HCT116 (cell line): ENCODE measurements around the gene INPP5J. TPM values are rescaled to one million over a fixed set of nuclear protein-coding genes. Genes with fewer than 3 reads are reported as not detected.

Experiments
- ATAC-seq: fragments of 200-7000 bp; cut with Tn5 transposase; 2 replicates; pipeline ENCODE4 v1.9.1; 2020; ENCODE audit warnings: mild to moderate bottlenecking, moderate library complexity
- BruUV-seq: library from RNA; stranded (reverse); fragments of 400-500 nt; replicated peaks from 2 replicates; lab custom pipeline; 2021; lab: Mats Ljungman, UMichigan
- CTCF ChIA-PET: fragments of 300-600 bp; sonication (Branson Sonifier 250); formaldehyde crosslinking; loops from one replicate; lab custom pipeline; 2021; ENCODE audit warnings: antibody characterized with exemption; lab: Charles Lee
- POLR2A ChIA-PET: fragments of 300-600, 350-600 bp; sonication (Branson Sonifier 250); formaldehyde crosslinking; loops from one replicate; lab custom pipeline; 2021; ENCODE audit warnings: antibody characterized with exemption; lab: Charles Lee
- RAD21 ChIA-PET, 2 experiments: fragments of 300-600 bp; sonication (Branson Sonifier 250); formaldehyde crosslinking; loops; one replicate each; lab custom pipeline; 2023; ENCODE audit warnings: low total read pairs in 2 of 2; ENCODE audit not compliant: uncharacterized antibody in 2 of 2, unreplicated experiment in 2 of 2, low non-redundant PET in 1 of 2; lab: Charles Lee
- DNase-seq: peaks from one replicate; pipeline ENCODE4 v3.0.0-alpha.2; 2010; ENCODE audit warnings: low read depth, low spot score
- H2AFZ ChIP-seq: fragments of 200-600 bp; shearing (Covaris generic), sonication (generic); 2 replicates; pipeline ENCODE4 v1.6.1; 2017; ENCODE audit warnings: low read depth, mixed run types, mixed read lengths, antibody characterized with exemption, low read length; ENCODE audit not compliant: poor library complexity, severe bottlenecking
- H3K27ac ChIP-seq: 2 replicates; pipeline ENCODE4 v1.5.1; 2012; ENCODE audit warnings: low read depth, low read length
- H3K27me3 ChIP-seq: fragments of 200-600 bp; sonication (generic); 2 replicates; pipeline ENCODE4 v1.6.1; 2016; ENCODE audit warnings: mixed run types, low read length, mixed read lengths; ENCODE audit not compliant: insufficient read depth
- H3K36me3 ChIP-seq, 2 experiments: fragments of 200-500 bp in 1 of 2; fragments of 200-600 bp in 1 of 2; sonication (Bioruptor generic) in 1 of 2; sonication (generic) in 1 of 2; 2 replicates each; pipeline versions ENCODE4 v1.5.1 to v1.6.1; 2014 to 2016; ENCODE audit warnings: low read length in 2 of 2, inconsistent platforms in 1 of 2, mixed read lengths in 1 of 2, mixed run types in 1 of 2; ENCODE audit not compliant: insufficient read depth in 2 of 2, control insufficient read depth in 1 of 2
- H3K4me1 ChIP-seq, 2 experiments: fragments of 200-600 bp in 1 of 2; sonication (generic) in 1 of 2; 2 replicates each; pipeline versions ENCODE4 v1.5.1 to v1.6.1; 2012 to 2017; ENCODE audit warnings: low read length in 2 of 2, inconsistent platforms in 1 of 2, mild to moderate bottlenecking in 1 of 2, mixed read lengths in 1 of 2, mixed run types in 1 of 2, moderate library complexity in 1 of 2; ENCODE audit not compliant: insufficient read depth in 2 of 2, control insufficient read depth in 1 of 2
- H3K4me2 ChIP-seq: fragments of 200-600 bp; sonication (generic); 2 replicates; pipeline ENCODE4 v1.6.1; 2017; ENCODE audit warnings: mixed run types, low read length, mixed read lengths
- H3K4me3 ChIP-seq, 2 experiments: fragments of 200-600 bp in 1 of 2; sonication (generic) in 1 of 2; replicated peaks in 1 of 2; 2 replicates each; pipeline ENCODE4 v1.5.1; 2011 to 2016; ENCODE audit warnings: low read length in 2 of 2, control low read depth in 1 of 2, low read depth in 1 of 2, mild to moderate bottlenecking in 1 of 2, mixed read lengths in 1 of 2, mixed run types in 1 of 2
- H3K79me2 ChIP-seq: fragments of 200-600 bp; sonication (generic); 2 replicates; pipeline ENCODE4 v1.6.1; 2017; ENCODE audit warnings: mild to moderate bottlenecking, mixed run types, low read length, moderate library complexity, mixed read lengths; ENCODE audit not compliant: insufficient read depth
- H3K9ac ChIP-seq: fragments of 200-600 bp; sonication (generic); 2 replicates; pipeline ENCODE4 v1.6.1; 2016; ENCODE audit warnings: low read length, mixed read lengths
- H3K9me2 ChIP-seq: fragments of 200-600 bp; sonication (generic), shearing (Covaris generic); 2 replicates; pipeline ENCODE4 v1.6.1; 2017; ENCODE audit warnings: mixed run types, mild to moderate bottlenecking, moderate library complexity; ENCODE audit not compliant: insufficient read depth
- H3K9me3 ChIP-seq, 2 experiments: fragments of 200-500 bp in 1 of 2; fragments of 200-600 bp in 1 of 2; sonication (Bioruptor generic) in 1 of 2; sonication (generic) in 1 of 2; 2 replicates each; pipeline ENCODE4 v1.6.1; 2014 to 2017; ENCODE audit warnings: low read length in 2 of 2, mixed read lengths in 2 of 2, inconsistent platforms in 1 of 2, low read depth in 1 of 2, mild to moderate bottlenecking in 1 of 2, mixed run types in 1 of 2, moderate library complexity in 1 of 2; ENCODE audit not compliant: control insufficient read depth in 1 of 2, insufficient read depth in 1 of 2
- H4K20me1 ChIP-seq: fragments of 200-600 bp; sonication (generic), shearing (Covaris generic); 2 replicates; pipeline ENCODE4 v1.6.1; 2017; ENCODE audit warnings: mixed run types, mild to moderate bottlenecking, moderate library complexity; ENCODE audit not compliant: insufficient read depth
- CBX3 ChIP-seq: IDR thresholded peaks from 2 replicates; pipeline ENCODE4 v1.6.1; 2012; ENCODE audit warnings: low read depth
- EGR1 ChIP-seq: IDR thresholded peaks from 2 replicates; pipeline ENCODE4 v1.6.1; 2012; ENCODE audit warnings: low read depth
- EZH2 ChIP-seq: fragments of 200-600 bp; sonication (generic); IDR thresholded peaks from 2 replicates; pipeline ENCODE4 v1.6.1; 2017; ENCODE audit warnings: antibody characterized with exemption, mixed run types
- FOSL1 ChIP-seq: IDR thresholded peaks from 2 replicates; pipeline ENCODE4 v1.6.1; 2012; ENCODE audit warnings: low read depth
- POLR2A ChIP-seq: IDR thresholded peaks from 2 replicates; pipeline ENCODE4 v1.7.0; 2011; ENCODE audit warnings: borderline replicate concordance; ENCODE audit not compliant: insufficient read depth, insufficient read length; ENCODE audit errors: extremely low read depth
- POLR2AphosphoS5 ChIP-seq: IDR thresholded peaks from 2 replicates; pipeline ENCODE4 v1.6.1; 2011; ENCODE audit warnings: mild to moderate bottlenecking, low read depth, low read length, moderate library complexity
- RAD21 ChIP-seq: IDR thresholded peaks from 2 replicates; pipeline ENCODE4 v1.6.1; 2012; ENCODE audit warnings: low read depth, mild to moderate bottlenecking
- SRF ChIP-seq: IDR thresholded peaks from 2 replicates; pipeline ENCODE4 v1.6.1; 2012; ENCODE audit warnings: low read depth
- TCF7L2 ChIP-seq: IDR thresholded peaks from 2 replicates; pipeline ENCODE4 v1.7.0; 2011; ENCODE audit warnings: borderline replicate concordance, inconsistent platforms; ENCODE audit not compliant: insufficient read depth, insufficient read length; ENCODE audit errors: extremely low read depth
- ZFX ChIP-seq: fragments of 450-650 bp; IDR thresholded peaks from 2 replicates; pipeline ENCODE4 v1.6.1; 2017
- ZNF274 ChIP-seq: fragments of 200-500 bp; sonication (Bioruptor generic); IDR thresholded peaks from 2 replicates; pipeline ENCODE4 v1.6.1; 2014; ENCODE audit warnings: mild to moderate bottlenecking, low read depth, low read length, inconsistent platforms
- intact Hi-C: fragments of 100-400 bp; cut with micrococcal nuclease; formaldehyde crosslinking; loops from 2 replicates; pipeline ENCODE4 v1.10.0; 2022
- total RNA-seq: library from RNA; stranded (reverse); gene quantifications from one replicate; pipeline ENCODE4 v1.2.1, GENCODE V29; 2021; ENCODE audit not compliant: unreplicated experiment
- TF ChIP-seq, protein P1 (sequence below): IDR thresholded peaks from 2 replicates; pipeline ENCODE4 v1.6.1; 2012
- TF ChIP-seq, protein P2 (sequence below): IDR thresholded peaks from 2 replicates; pipeline ENCODE4 v1.6.1; 2012; ENCODE audit warnings: low read depth
- TF ChIP-seq, protein P3 (sequence below): IDR thresholded peaks from 2 replicates; pipeline ENCODE4 v1.6.1; 2012

The INPP5J gene
- total RNA-seq, 1 experiment from 2014 or later: 8.9 TPM

DNA sequence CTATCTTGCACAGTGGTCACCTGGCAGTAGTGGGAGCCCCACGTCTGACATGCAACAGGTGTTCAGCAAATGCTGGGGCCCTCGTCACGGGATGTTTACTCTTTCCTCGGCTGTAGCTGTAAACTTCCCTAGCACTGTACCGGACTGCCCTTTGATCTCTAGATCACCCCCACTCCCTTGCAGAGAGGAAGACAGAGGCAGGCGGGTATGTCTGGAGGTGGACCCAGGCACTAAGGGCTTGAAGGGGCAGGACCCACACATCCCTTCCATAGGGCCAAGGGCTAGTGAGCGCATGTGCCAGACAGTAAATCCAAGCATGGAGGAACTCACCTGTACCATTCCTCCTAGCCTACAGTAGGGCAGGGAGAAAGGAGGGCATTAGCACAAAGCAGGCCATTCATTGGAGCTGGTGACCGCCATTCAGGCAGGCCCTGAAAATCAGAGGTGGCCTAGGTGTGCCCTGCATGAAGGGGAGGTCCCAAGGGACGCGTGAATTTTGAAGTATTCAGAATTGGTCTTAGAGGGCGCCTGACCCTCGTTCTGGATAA lies 43.6 kb upstream of the INPP5J start:
- Histone ChIP-seq H3K4me1 (peaks cover 30 to 47% of the 10 kb centered on the region in 2 experiments), H3K9ac (no peak overlapping the region), H2AFZ (no peak overlapping the region), H3K9me3 (no peaks in the 10 kb centered on the region), H3K27me3 (no peaks in the 10 kb centered on the region), H3K9me2 (no peaks in the 10 kb centered on the region), H4K20me1 (no peaks in the 10 kb centered on the region), H3K4me3 (no peak overlapping the region), H3K27ac (no peak overlapping the region), H3K4me2 (no peak overlapping the region), H3K36me3 (no peaks in the 10 kb centered on the region), H3K79me2 (peaks cover 35% of the 10 kb centered on the region)
- BruUV-seq: no TSS peak
- ChIA-PET RAD21 (no interaction called here), CTCF (interaction anchor here (1.2 kb wide), 1 partner anchor 15 kb away, joined by 3 read pairs; no protein-coding TSS in a partner anchor), POLR2A (interaction anchor here (0.9 to 7.6 kb wide), 2 partner anchors 16 to 110 kb away, joined by 3 to 86 read pairs; partner anchors contain the start of gene TUG1)
- no peak for ATAC-seq
- TF ChIP-seq RAD21: no peak
- no peak for TF ChIP-seq FOSL1
- peak; percentile 40 for TF ChIP-seq TCF7L2
- TF ChIP-seq ZFX: no peak
- TF ChIP-seq, protein P1, sequence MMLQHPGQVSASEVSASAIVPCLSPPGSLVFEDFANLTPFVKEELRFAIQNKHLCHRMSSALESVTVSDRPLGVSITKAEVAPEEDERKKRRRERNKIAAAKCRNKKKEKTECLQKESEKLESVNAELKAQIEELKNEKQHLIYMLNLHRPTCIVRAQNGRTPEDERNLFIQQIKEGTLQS: no peak
- no peak for DNase-seq
- intact Hi-C loops: no loop called here

DNA sequence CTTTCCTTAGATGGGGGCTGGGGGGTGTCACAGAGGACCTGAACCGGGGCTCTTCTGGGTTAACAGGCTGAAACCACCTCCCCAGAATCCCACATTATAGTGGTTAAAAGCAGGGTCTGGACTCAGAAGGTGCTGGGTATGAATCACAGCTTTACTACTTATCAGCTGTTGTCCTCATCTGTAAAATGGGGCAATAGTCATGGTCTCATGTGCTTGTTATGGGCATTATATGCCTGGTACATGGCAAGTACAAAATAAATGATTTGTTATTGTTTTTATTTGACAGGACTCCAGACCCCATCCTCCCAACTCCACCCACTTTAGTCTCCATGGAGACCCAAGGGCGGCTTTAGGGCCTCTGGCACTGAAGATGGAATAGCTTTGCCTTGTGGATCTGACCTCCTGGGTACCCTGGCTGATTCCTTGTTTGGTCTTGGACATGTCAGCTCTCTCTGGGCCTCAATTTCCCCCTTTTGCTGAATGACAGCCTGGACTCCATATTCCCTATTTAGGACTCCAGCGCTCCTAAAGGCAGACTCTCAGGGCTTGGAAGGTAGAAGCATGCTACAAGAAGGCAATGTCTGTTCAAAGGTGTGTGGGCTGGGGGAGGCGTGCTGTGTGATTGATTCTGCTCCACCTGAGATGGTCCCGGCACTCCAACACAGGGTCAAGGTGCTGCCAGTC lies 42.5 kb upstream of the INPP5J start:
- Histone ChIP-seq H3K4me3 (peak overlapping the region; percentile 78 to 93), H3K4me2 (peak overlapping the region; percentile 85), H3K36me3 (no peaks in the 10 kb centered on the region), H2AFZ (no peak overlapping the region), H3K9ac (peak overlapping the region; percentile 89), H3K79me2 (peaks cover 40% of the 10 kb centered on the region), H3K9me3 (no peaks in the 10 kb centered on the region), H4K20me1 (no peaks in the 10 kb centered on the region), H3K4me1 (peaks cover 30 to 56% of the 10 kb centered on the region in 2 experiments), H3K27ac (peak overlapping the region; percentile 94), H3K9me2 (no peaks in the 10 kb centered on the region), H3K27me3 (no peaks in the 10 kb centered on the region)
- no peak for TF ChIP-seq TCF7L2
- no peak for TF ChIP-seq ZNF274
- TF ChIP-seq CBX3: no peak
- TF ChIP-seq, protein P2, sequence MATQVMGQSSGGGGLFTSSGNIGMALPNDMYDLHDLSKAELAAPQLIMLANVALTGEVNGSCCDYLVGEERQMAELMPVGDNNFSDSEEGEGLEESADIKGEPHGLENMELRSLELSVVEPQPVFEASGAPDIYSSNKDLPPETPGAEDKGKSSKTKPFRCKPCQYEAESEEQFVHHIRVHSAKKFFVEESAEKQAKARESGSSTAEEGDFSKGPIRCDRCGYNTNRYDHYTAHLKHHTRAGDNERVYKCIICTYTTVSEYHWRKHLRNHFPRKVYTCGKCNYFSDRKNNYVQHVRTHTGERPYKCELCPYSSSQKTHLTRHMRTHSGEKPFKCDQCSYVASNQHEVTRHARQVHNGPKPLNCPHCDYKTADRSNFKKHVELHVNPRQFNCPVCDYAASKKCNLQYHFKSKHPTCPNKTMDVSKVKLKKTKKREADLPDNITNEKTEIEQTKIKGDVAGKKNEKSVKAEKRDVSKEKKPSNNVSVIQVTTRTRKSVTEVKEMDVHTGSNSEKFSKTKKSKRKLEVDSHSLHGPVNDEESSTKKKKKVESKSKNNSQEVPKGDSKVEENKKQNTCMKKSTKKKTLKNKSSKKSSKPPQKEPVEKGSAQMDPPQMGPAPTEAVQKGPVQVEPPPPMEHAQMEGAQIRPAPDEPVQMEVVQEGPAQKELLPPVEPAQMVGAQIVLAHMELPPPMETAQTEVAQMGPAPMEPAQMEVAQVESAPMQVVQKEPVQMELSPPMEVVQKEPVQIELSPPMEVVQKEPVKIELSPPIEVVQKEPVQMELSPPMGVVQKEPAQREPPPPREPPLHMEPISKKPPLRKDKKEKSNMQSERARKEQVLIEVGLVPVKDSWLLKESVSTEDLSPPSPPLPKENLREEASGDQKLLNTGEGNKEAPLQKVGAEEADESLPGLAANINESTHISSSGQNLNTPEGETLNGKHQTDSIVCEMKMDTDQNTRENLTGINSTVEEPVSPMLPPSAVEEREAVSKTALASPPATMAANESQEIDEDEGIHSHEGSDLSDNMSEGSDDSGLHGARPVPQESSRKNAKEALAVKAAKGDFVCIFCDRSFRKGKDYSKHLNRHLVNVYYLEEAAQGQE: no peak
- no peak for TF ChIP-seq EGR1
- no peak for TF ChIP-seq POLR2A
- TF ChIP-seq ZFX: no peak
- TF ChIP-seq, protein P3, sequence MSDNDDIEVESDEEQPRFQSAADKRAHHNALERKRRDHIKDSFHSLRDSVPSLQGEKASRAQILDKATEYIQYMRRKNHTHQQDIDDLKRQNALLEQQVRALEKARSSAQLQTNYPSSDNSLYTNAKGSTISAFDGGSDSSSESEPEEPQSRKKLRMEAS: no peak
- no peak for TF ChIP-seq EZH2
- no peak for TF ChIP-seq SRF
- TF ChIP-seq POLR2AphosphoS5: no peak
- intact Hi-C loops: loop anchor here (5.0 to 10.0 kb wide), 2 partner anchors 113 to 656 kb away; partner anchors contain the start of genes MORC2, MTFP1 and TUG1
- ATAC-seq (no peak), DNase-seq (no peak)
- no TSS peak for BruUV-seq
- POLR2A ChIA-PET: interaction anchor here (0.7 to 7.6 kb wide), 14 partner anchors 9 to 129 kb away, joined by 3 to 86 read pairs (median 4); partner anchors contain the start of genes INPP5J, MORC2, SELENOM and TUG1
- CTCF ChIA-PET: interaction anchor here (0.6 to 3.5 kb wide), 8 partner anchors 16 to 133 kb away, joined by 3 to 25 read pairs (median 4); partner anchors contain the start of genes MORC2, SELENOM and TUG1
- RAD21 ChIA-PET: no interaction called here
